Tibial artery (tissue), 4 donors: ENCODE results near the gene ENAM.
"Not testable (repeated sequence)": the region's sequence is repeated elsewhere in the genome, so short reads cannot be mapped to it uniquely, and the experiment has no call there.

Experiments used
- DNase-seq, 2 donors: peaks; one replicate each; pipeline ENCODE4 v3.0.0-alpha.2; 2019
- H3K27ac ChIP-seq, 2 donors: fragments of 200-600 bp; sonication (generic) in 1 of 2; 1 replicate in 1 of 2; 2 replicates in 1 of 2; pipeline ENCODE4 v1.5.1; 2018 to 2019; ENCODE audit warnings: mild to moderate bottlenecking in 1 of 2
- H3K27me3 ChIP-seq, 2 donors: fragments of 200-600 bp; sonication (generic) in 1 of 2; one replicate each; pipeline versions ENCODE4 v1.5.1 to v1.6.0; 2016 to 2019
- H3K36me3 ChIP-seq, 3 donors: fragments of 200-600 bp; sonication (generic) in 2 of 3; one replicate each; pipeline ENCODE4 v1.5.1; 2016 to 2019; ENCODE audit warnings: mild to moderate bottlenecking in 2 of 3
- H3K4me1 ChIP-seq, 4 donors: fragments of 200-600 bp; sonication (generic) in 2 of 4; 1 replicate in 3 of 4; 2 replicates in 1 of 4; pipeline ENCODE4 v1.5.1; 2016 to 2019
- H3K4me3 ChIP-seq, 2 donors: fragments of 200-600 bp; sonication (generic) in 1 of 2; 1 replicate in 1 of 2; 2 replicates in 1 of 2; pipeline ENCODE4 v1.5.1; 2018 to 2019; ENCODE audit warnings: mild to moderate bottlenecking in 2 of 2
- H3K9me3 ChIP-seq, 3 donors: fragments of 200-600 bp; sonication (generic) in 1 of 3; one replicate each; pipeline ENCODE4 v1.5.1; 2016 to 2019
- intact Hi-C: fragments of 100-400 bp; cut with DNase I; formaldehyde crosslinking; loops from one replicate; pipeline ENCODE4 v1.15.0; 2023; ENCODE audit warnings: low total_unique reads
- TF ChIP-seq, protein P1 (sequence below), 2 experiments: fragments of 200-600 bp in 1 of 2; fragments of 450-650 bp in 1 of 2; IDR thresholded peaks; one replicate each; pipeline ENCODE4 v1.5.1; 2017 to 2019; ENCODE audit warnings: antibody characterized with exemption in 2 of 2, mild to moderate bottlenecking in 1 of 2, moderate library complexity in 1 of 2

Gene ENAM

DNA sequence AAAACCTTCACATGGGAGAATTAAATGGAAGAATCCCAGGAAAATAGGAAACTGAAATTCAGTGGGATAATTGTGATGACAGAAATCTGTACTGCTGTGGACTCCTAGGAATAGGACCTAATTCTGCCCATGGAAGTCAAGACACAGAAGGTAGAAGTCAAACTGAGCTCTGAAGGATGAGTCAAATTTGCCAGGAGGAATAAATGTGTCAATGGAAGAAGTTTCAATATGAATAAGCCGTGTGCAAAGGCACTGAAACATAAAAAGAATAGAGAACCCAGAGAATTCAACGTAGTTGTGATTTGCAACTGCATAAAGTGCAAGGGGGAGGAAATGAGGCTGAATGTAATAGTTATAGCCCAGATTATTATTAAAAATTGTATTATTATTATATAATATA, 11.6 kb downstream of the ENAM start:
- Histone ChIP-seq H3K27ac (no peak overlapping the region), H3K36me3 (no peaks in the 10 kb centered on the region), H3K9me3 (no peaks in the 10 kb centered on the region), H3K4me1 (peaks cover 0 to 17% (median 2%) of the 10 kb centered on the region in 4 donors), H3K4me3 (no peak overlapping the region), H3K27me3 (no peaks in the 10 kb centered on the region)
- intact Hi-C loops = no loop called here
- no peak for DNase-seq
- TF ChIP-seq, protein P1, sequence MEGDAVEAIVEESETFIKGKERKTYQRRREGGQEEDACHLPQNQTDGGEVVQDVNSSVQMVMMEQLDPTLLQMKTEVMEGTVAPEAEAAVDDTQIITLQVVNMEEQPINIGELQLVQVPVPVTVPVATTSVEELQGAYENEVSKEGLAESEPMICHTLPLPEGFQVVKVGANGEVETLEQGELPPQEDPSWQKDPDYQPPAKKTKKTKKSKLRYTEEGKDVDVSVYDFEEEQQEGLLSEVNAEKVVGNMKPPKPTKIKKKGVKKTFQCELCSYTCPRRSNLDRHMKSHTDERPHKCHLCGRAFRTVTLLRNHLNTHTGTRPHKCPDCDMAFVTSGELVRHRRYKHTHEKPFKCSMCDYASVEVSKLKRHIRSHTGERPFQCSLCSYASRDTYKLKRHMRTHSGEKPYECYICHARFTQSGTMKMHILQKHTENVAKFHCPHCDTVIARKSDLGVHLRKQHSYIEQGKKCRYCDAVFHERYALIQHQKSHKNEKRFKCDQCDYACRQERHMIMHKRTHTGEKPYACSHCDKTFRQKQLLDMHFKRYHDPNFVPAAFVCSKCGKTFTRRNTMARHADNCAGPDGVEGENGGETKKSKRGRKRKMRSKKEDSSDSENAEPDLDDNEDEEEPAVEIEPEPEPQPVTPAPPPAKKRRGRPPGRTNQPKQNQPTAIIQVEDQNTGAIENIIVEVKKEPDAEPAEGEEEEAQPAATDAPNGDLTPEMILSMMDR (IDR thresholded peaks at IDR 0.05) = no peak

DNA sequence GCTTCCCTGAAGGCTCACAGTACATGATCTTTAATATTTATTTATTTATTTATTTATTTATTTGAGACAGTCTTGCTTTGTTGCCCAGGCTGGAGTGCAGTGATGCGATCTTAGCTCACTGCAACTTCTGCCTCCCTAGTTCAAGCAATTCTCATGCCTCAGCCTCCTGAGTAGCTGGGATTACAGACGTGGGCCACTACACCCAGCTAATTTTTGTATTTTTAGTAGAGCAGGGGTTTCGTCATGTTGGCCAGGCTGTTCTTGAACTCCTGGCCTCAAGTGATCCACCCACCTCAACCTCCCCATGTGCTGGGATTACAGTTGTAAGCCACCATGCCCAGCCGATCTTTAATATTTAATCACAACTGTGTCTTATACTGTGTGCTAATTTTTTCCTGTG, 22.2 kb downstream of the ENAM start:
- H3K4me1 ChIP-seq, H3K27me3 ChIP-seq, H3K27ac ChIP-seq, H3K4me3 ChIP-seq, DNase-seq, H3K36me3 ChIP-seq, intact Hi-C loops, H3K9me3 ChIP-seq: not testable (repeated sequence)

DNA sequence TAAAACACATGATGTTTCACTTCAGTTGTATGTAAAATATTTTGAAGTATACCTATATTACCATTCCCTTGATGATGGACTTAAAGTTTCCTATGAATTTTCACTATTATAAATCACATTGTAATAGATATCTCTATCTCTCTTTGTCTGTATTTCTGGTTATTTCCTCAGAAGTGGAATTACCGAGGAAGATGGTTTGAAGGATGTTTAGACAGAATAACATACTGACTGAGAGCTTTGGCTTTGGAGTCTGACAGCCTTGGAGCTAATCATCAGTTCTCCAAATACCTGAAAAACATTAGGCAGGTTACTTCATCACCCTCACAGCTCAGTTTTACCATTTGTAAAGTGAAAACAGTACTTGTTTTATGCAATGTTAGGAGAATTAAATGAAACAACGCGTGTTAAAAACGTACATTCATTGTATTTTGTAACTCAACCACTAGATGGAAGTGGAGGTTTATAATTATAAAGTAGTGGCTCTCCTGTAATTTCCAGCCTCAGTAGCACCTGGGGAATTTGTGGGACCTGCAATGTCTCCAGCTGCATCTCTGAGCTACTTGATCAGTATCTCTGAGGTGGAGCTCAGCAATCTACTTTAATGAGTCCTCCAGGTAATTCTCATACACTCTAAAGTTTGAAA, 23.4 kb downstream of the ENAM start:
- Histone ChIP-seq H3K9me3 (no peaks in the 10 kb centered on the region), H3K4me1 (no peaks in the 10 kb centered on the region), H3K27ac (no peak overlapping the region), H3K27me3 (peaks cover 0 to 3% of the 10 kb centered on the region in 2 donors), H3K4me3 (no peak overlapping the region), H3K36me3 (no peaks in the 10 kb centered on the region)
- intact Hi-C loops = no loop called here
- TF ChIP-seq, protein P1 (IDR thresholded peaks at IDR 0.05) = peak; percentile 47 to 63
- DNase-seq = no peak

DNA sequence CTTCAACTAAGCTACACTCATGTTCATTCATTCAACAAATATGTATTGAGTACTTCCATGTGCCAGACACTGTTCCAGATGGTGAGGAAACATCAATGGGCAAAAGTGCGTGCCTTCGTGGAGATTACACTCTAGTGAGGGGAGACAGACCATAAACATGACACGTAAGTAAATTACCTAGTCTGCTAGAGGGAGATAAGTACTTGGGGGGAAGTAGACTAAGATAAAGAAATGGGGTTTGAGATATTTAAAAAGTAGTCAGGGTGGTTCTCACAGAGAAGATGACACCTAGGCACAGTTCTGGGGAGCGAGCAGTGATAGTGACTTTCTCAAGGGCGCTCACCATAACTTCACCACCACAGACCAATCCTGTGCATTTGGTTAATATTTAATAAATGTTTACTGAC, 26.1 kb downstream of the ENAM start:
- Histone ChIP-seq H3K9me3 (no peaks in the 10 kb centered on the region), H3K36me3 (no peaks in the 10 kb centered on the region), H3K27me3 (no peaks in the 10 kb centered on the region), H3K27ac (no peak overlapping the region), H3K4me1 (no peaks in the 10 kb centered on the region), H3K4me3 (no peak overlapping the region)
- intact Hi-C loops = no loop called here
- no peak for DNase-seq
- TF ChIP-seq, protein P1 (IDR thresholded peaks at IDR 0.05) = no peak

DNA sequence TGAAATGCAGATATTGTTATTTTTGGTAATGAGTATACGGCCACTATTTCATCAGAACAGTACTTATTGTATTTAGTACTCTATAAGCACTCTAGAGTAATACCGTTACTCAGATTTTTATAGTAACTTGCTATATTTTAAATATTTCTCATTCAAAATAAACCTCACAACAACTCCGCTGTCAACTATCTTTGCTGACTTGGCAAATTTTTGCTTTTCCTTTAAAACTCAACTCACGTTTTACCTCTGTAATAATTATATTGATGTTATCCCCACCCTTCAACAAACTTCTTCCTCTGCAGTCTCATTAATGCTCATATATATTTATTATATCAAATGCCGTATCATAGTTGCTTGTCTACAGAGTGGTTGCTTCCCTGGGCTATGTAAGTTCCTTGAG, 28.8 kb downstream of the ENAM start:
- H3K4me1 ChIP-seq = no peaks in the 10 kb centered on the region
- no peaks in the 10 kb centered on the region for H3K9me3 ChIP-seq
- DNase-seq = no peak
- no peak overlapping the region for H3K27ac ChIP-seq
- intact Hi-C loops = no loop called here
- TF ChIP-seq, protein P1 (IDR thresholded peaks at IDR 0.05) = no peak
- H3K27me3 ChIP-seq = no peaks in the 10 kb centered on the region
- no peaks in the 10 kb centered on the region for H3K36me3 ChIP-seq
- no peak overlapping the region for H3K4me3 ChIP-seq

DNA sequence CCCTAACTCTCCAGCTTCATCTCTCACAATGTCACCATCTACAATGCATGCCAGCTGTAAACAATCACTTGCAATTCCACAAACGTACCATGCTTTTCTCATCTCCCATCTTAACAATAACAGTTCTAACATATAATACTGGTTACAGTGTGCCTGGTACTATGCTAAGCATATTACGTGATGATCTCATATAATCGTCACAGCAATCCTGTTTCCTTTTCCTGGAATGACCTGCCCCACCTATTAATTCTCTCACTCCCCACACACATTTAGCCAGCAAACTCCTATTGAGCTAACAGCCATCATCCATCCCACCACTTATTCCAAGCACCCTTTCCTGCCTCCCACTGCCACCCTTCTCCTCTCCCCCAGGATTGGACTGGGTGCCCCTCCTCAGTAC, 29.9 kb downstream of the ENAM start:
- no peaks in the 10 kb centered on the region for H3K4me1 ChIP-seq
- no peaks in the 10 kb centered on the region for H3K27me3 ChIP-seq
- TF ChIP-seq, protein P1 (IDR thresholded peaks at IDR 0.05) = no peak
- intact Hi-C loops = no loop called here
- no peak overlapping the region for H3K27ac ChIP-seq
- no peaks in the 10 kb centered on the region for H3K9me3 ChIP-seq
- no peaks in the 10 kb centered on the region for H3K36me3 ChIP-seq
- H3K4me3 ChIP-seq = no peak overlapping the region
- DNase-seq = no peak
